BJ (cell line): Measurements from ENCODE around the gene FRMPD1. TPM values are rescaled to one million over a fixed set of nuclear protein-coding genes. Genes with fewer than 3 reads are reported as not detected.

Experiments used
- CTCF ChIA-PET: fragments of 350-600 bp; formaldehyde crosslinking; extraction: SDS; loops from one replicate; lab custom pipeline; 2021; ENCODE audit warnings: antibody characterized with exemption, inconsistent platforms; lab: Yijun Ruan, JAX
- POLR2A ChIA-PET: fragments of 300-600 bp; sonication (Branson Sonifier 250); formaldehyde crosslinking; extraction: SDS; loops from one replicate; lab custom pipeline; 2021; ENCODE audit warnings: antibody characterized with exemption; lab: Charles Lee
- DNase-seq: peaks from one replicate; pipeline ENCODE4 v3.0.0-alpha.2; 2011; ENCODE audit warnings: low read depth
- H3K27me3 ChIP-seq: 2 replicates; pipeline ENCODE4 v1.6.0; 2011; ENCODE audit warnings: low read length; ENCODE audit not compliant: control insufficient read depth, insufficient read depth
- H3K36me3 ChIP-seq: 2 replicates; pipeline ENCODE4 v1.5.1; 2011; ENCODE audit warnings: low read length; ENCODE audit not compliant: control insufficient read depth, insufficient read depth
- H3K4me3 ChIP-seq: 2 replicates; pipeline ENCODE4 v1.5.1; 2011; ENCODE audit warnings: low read depth, mild to moderate bottlenecking, control low read depth, low read length
- polyA plus RNA-seq: library from polyadenylated mRNA; depleted of rRNA; stranded (reverse); fragments of >200 nt; gene quantifications from 2 replicates; pipeline ENCODE4 v1.2.3, GENCODE V29; 2011
- TF ChIP-seq, protein P1 (sequence below): IDR thresholded peaks from 2 replicates; pipeline ENCODE4 v1.5.1; 2011; ENCODE audit warnings: low read depth, mild to moderate bottlenecking, control low read depth, inconsistent platforms, low read length, moderate library complexity; ENCODE audit not compliant: insufficient read depth

The FRMPD1 gene
- polyA plus RNA-seq, 1 experiment = not detected

DNA sequence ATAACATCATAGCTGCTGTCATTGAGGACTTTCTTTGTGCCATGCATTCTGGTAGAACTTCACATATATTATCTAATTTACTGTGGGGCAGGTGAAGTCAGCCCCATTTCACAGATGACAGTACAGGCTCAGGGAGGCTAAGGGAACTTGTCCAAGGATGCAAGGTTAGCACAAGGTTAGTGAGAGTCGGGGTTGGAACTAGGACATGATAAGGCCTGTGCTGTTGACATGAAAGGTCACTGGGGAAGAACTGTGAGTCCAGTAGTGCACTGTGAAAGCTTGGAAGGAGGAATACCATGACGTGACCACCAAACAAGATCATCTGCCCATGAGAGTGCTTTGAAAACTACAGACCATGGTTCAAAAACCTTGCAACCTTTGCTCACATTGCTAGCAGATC is 26.7 kb downstream of the FRMPD1 start:
- no peaks in the 10 kb centered on the region for H3K36me3 ChIP-seq
- H3K27me3 ChIP-seq = peaks cover 18% of the 10 kb centered on the region
- CTCF ChIA-PET = interaction anchor here (1.3 kb wide), 1 partner anchor 9 kb away, joined by 3 read pairs; no protein-coding TSS in a partner anchor
- H3K4me3 ChIP-seq = no peak overlapping the region
- POLR2A ChIA-PET = no interaction called here
- DNase-seq = no peak
- TF ChIP-seq, protein P1, sequence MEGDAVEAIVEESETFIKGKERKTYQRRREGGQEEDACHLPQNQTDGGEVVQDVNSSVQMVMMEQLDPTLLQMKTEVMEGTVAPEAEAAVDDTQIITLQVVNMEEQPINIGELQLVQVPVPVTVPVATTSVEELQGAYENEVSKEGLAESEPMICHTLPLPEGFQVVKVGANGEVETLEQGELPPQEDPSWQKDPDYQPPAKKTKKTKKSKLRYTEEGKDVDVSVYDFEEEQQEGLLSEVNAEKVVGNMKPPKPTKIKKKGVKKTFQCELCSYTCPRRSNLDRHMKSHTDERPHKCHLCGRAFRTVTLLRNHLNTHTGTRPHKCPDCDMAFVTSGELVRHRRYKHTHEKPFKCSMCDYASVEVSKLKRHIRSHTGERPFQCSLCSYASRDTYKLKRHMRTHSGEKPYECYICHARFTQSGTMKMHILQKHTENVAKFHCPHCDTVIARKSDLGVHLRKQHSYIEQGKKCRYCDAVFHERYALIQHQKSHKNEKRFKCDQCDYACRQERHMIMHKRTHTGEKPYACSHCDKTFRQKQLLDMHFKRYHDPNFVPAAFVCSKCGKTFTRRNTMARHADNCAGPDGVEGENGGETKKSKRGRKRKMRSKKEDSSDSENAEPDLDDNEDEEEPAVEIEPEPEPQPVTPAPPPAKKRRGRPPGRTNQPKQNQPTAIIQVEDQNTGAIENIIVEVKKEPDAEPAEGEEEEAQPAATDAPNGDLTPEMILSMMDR = no peak

DNA sequence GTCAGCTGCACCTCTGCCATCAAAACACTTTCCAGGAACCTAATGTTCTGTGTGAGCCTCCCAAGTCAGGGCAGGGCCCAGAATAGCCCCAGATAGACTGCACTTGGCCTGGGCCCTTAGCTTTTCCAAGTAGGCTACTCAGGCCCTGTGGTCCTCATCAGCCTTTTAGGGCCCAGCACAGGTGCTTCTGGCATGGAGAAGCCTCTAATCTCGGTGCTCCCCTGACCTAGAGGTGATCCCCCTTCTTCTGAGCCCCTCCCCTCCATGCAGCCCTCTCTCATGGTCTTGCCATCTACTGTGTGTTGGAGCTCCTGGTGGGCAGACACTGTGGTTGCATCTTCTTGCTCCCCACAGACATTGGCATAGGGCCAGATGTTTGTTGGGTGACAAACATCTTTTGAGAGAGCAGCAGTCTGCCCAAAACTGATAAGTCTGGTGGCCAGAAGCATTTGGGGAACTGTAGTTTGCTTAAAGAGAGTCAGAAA is 28.1 kb downstream of the FRMPD1 start:
- Histone ChIP-seq H3K36me3 (no peaks in the 10 kb centered on the region), H3K4me3 (no peak overlapping the region), H3K27me3 (peaks cover 20% of the 10 kb centered on the region)
- ChIA-PET CTCF (no interaction called here), POLR2A (no interaction called here)
- no peak for DNase-seq
- TF ChIP-seq, protein P1 = no peak

DNA sequence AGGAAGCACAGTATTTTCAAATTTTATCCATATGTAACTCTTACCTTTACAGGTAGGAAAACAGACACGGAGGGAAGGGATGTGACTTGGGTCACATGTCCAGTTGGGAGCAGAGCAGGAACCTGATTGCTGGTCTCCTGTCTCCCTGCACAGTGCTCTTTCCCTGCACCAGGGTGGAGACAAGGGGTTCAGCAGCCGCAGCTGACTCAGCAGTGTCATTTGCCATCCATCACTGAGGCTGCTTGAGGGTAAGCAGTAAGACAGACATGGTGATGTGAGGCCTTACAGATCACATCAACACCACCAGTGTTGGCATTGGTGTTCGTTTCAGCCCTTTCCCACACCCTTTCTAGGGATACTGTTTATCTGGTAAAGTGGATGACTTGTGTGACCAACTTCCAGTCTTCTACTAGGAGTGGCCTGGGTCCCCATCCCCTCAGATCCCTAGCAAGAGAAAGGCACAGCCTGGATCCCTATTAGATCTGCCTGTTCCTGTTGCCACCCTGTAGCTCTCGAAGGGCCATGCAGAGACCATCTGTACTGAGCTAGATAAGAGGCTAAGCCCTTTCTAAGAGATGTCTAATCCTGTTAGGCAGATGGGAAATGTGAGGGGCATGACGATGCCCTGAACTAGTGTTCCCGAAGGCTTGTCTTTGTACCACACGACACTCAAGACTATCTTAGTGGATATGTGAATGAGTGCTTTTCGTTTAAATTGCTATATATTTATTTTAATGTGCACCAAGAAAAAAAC is 29.1 kb downstream of the FRMPD1 start:
- DNase-seq = no peak
- peaks cover 20% of the 10 kb centered on the region for H3K27me3 ChIP-seq
- H3K36me3 ChIP-seq = no peaks in the 10 kb centered on the region
- TF ChIP-seq, protein P1 = no peak
- no peak overlapping the region for H3K4me3 ChIP-seq
- ChIA-PET POLR2A (no interaction called here), CTCF (no interaction called here)

DNA sequence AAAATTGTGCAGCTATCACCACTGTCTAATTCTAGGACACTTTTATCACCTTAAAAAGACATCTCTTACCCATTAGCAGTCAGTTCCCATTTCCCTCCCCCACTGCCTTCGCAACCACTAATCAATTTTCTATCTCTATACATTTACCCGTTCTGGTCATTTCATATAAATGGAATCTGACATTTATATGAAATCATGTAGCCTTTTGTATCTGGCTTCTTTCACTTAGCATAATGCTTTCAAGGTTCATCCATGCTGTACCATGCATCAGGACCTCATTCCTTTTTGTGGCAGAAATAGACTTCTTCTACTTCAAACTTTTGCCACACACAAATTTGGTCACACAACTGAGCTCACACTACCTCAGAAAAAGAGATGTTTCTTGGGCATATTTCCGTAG is 32.2 kb downstream of the FRMPD1 start:
- Histone ChIP-seq H3K27me3 (peaks cover 13% of the 10 kb centered on the region), H3K4me3 (no peak overlapping the region), H3K36me3 (no peaks in the 10 kb centered on the region)
- POLR2A ChIA-PET = no interaction called here
- CTCF ChIA-PET = no interaction called here
- no peak for DNase-seq
- TF ChIP-seq, protein P1 = no peak

DNA sequence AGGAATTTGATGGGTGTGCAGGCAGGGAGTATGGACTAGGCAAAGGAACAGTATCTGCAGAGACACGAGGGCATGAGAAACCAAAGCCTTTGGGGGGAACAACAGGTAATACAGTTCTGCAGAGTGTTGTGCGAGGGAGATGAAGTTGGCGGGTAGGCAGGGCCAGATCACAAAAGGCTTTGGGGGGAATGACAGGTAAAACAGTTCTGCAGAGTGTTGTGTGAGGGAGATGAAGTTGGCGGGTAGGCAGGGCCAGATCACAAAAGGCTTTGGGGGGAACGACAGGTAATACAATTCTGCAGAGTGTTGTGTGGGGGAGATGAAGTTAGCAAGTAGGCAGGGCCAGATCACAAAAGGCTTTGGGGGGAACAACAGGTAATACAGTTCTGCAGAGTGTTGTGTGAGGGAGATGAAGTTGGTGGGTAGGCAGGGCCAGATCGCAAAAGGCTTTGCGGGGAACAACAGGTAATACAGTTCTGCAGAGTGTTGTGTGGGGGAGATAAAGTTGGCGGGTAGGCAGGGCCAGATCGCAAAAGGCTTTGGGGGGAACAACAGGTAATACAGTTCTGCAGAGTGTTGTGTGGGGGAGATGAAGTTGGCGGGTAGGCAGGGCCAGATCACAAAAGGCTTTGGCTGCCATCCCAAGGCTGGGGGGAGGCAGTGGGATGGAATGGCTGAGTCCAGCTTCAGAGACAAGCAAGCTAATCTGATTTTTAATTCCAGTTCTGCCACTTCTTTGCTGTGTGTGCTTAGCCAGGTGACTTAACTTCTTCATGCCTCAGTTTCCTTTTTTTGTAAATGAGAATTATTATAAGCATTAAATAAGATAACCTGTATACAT is 33.0 kb downstream of the FRMPD1 start:
- CTCF ChIA-PET = no interaction called here
- DNase-seq = no peak
- no peak overlapping the region for H3K4me3 ChIP-seq
- H3K36me3 ChIP-seq = no peaks in the 10 kb centered on the region
- H3K27me3 ChIP-seq = peaks cover 13% of the 10 kb centered on the region
- TF ChIP-seq, protein P1 = no peak
- POLR2A ChIA-PET = no interaction called here
